ENCODE results near the gene SHROOM3.

DNA sequence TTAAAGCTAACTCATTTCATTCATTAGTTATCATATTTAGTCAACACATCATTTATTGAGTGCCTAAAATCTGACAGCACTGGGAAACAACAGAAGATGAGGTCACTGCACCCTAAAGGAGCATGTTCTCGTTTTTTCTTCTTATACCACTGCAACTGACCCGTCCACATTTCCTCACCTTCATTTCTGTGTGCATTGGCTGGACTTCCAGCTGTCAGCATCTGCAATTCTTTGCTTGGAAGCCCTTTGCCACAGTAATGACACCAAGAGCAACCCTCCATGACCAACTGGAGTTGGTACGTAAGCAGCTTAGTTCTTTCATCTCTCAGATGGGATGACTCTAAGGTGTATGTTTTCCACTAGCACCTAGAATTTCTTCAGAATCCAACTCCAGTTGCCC is 13.2 kb downstream of the SHROOM3 start:
- TF ChIP-seq, protein P1, sequence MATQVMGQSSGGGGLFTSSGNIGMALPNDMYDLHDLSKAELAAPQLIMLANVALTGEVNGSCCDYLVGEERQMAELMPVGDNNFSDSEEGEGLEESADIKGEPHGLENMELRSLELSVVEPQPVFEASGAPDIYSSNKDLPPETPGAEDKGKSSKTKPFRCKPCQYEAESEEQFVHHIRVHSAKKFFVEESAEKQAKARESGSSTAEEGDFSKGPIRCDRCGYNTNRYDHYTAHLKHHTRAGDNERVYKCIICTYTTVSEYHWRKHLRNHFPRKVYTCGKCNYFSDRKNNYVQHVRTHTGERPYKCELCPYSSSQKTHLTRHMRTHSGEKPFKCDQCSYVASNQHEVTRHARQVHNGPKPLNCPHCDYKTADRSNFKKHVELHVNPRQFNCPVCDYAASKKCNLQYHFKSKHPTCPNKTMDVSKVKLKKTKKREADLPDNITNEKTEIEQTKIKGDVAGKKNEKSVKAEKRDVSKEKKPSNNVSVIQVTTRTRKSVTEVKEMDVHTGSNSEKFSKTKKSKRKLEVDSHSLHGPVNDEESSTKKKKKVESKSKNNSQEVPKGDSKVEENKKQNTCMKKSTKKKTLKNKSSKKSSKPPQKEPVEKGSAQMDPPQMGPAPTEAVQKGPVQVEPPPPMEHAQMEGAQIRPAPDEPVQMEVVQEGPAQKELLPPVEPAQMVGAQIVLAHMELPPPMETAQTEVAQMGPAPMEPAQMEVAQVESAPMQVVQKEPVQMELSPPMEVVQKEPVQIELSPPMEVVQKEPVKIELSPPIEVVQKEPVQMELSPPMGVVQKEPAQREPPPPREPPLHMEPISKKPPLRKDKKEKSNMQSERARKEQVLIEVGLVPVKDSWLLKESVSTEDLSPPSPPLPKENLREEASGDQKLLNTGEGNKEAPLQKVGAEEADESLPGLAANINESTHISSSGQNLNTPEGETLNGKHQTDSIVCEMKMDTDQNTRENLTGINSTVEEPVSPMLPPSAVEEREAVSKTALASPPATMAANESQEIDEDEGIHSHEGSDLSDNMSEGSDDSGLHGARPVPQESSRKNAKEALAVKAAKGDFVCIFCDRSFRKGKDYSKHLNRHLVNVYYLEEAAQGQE (IDR thresholded peaks at IDR 0.05; ENCODE audit: low read depth): no peak
- TF ChIP-seq CEBPB (IDR thresholded peaks at IDR 0.05) (no peak), NFIC (IDR thresholded peaks at IDR 0.05) (no peak)
- TF ChIP-seq, protein P2, sequence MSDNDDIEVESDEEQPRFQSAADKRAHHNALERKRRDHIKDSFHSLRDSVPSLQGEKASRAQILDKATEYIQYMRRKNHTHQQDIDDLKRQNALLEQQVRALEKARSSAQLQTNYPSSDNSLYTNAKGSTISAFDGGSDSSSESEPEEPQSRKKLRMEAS (IDR thresholded peaks at IDR 0.05): no peak

Measured in Ishikawa (cell line).